ENCODE measurements around the gene ASTL.

GRCh38 chr2:96108151-96108540 is 30.2 kb downstream of the ASTL start:
- TF ChIP-seq JUND (IDR thresholded peaks at IDR 0.05), result no peak
- TF ChIP-seq EGR1 (IDR thresholded peaks at IDR 0.05; ENCODE audit: low read depth), result no peak
- no peak for TF ChIP-seq POLR2AphosphoS5 (IDR thresholded peaks at IDR 0.05; ENCODE audit: low read depth, low read length)
- TF ChIP-seq POLR2A (IDR thresholded peaks at IDR 0.05; ENCODE audit: borderline replicate concordance, extremely low read depth, insufficient read depth, insufficient read length), result no peak
- no peak for TF ChIP-seq CTCF (IDR thresholded peaks at IDR 0.05 in 2 of 3, conservative IDR thresholded peaks at IDR 0.05 in 1 of 3; ENCODE audit: borderline replicate concordance in 1 of 3, insufficient read depth in 1 of 3, low read depth in 2 of 3, low read length in 2 of 3)
- no peak for TF ChIP-seq CEBPB (IDR thresholded peaks at IDR 0.05; ENCODE audit: low read depth)
- no peak for TF ChIP-seq EZH2 (IDR thresholded peaks at IDR 0.05)
- TF ChIP-seq, protein P1, sequence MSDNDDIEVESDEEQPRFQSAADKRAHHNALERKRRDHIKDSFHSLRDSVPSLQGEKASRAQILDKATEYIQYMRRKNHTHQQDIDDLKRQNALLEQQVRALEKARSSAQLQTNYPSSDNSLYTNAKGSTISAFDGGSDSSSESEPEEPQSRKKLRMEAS (IDR thresholded peaks at IDR 0.05), result no peak
- TF ChIP-seq SRF (IDR thresholded peaks at IDR 0.05; ENCODE audit: low read depth), result no peak
- no peak for TF ChIP-seq ZFX (IDR thresholded peaks at IDR 0.05)
- TF ChIP-seq ELF1 (IDR thresholded peaks at IDR 0.05; ENCODE audit: borderline replicate concordance, low read depth), result no peak
- no peak for TF ChIP-seq REST (IDR thresholded peaks at IDR 0.05; ENCODE audit: low read depth)
